T follicular helper cell (primary cell): Measurements from ENCODE around the gene LRRC14B.
"Not testable (repeated sequence)": the region's sequence is repeated elsewhere in the genome, so short reads cannot be mapped to it uniquely, and the experiment has no call there.

Experiments
- DNase-seq: peaks from one replicate; pipeline ENCODE4 v3.0.0-alpha.2; 2020; ENCODE audit warnings: low read depth

The LRRC14B gene

DNA sequence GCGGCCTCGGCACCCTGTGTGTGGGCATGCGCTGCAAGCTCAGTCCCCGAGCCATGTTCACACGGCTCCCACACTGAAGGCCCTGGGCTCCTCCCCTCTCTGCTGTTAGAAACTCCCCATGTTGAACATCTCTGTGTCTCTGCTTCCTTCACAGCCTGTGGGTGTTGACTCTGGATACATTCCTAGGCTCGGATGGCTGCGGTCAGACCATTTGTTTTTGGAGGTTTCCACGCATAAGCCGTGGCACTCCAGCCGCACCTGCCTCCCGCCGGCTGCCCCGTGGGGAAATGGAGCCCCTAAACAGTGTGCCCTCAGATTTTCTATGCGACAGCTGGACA is 31.2 kb upstream of the LRRC14B start:
- DNase-seq = no peak

DNA sequence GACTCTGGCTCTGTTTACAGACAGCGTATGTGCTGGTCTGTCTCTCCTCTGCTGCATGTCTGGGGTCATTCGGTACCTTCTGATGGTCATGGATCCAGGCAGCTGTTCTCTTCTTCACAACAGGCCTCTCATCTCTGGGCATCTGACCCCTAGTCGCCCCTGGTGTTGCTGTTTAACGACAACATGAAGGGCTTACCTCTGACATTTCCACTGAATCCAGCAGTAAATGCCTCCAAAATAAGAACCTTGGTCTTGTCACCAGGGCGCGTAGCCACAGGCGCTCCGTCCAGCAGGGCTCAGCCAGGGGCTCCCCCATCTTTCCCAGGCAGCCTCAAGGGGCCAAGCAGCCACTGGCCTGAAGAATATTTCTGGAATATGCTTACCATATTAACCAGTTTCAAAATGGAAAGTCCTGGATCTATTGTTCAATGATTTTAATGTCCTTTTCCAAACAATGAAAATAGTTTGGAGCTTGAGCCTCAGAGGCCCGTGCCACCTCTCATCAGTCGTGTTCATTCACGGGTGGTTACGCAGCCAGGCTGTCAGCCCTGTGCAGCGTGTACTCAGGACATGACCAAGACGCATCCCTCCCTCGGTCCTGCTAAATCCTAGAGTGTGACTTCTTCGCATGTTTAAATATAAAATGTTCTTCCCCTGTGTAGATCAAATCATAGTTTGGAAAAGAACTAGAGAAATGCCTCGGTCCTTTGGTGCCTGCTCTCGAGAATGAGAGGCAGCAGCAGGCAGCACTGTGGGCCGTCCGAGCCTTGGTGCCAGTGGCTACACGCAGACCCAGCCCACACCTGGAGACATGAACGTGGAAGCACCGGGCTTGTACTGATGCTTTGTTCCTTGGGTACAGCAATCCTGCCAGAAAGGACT is 30.1 kb upstream of the LRRC14B start:
- DNase-seq = no peak

DNA sequence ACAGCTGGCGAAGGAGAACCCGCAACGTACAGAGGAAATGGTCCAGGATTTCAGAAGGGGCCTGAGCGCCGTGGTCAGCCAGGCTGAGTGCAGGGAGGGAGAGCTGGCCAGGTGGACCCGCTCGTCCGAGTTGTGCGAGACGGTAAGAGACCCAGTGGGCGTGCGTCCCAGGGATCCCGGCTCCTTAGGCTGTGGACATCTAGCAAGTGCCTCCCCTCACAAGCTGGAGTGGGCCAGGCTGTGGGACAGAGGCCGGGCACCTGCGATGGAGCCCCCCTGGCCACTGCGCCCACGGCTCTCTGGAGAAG is 29.5 kb upstream of the LRRC14B start:
- DNase-seq = no peak

DNA sequence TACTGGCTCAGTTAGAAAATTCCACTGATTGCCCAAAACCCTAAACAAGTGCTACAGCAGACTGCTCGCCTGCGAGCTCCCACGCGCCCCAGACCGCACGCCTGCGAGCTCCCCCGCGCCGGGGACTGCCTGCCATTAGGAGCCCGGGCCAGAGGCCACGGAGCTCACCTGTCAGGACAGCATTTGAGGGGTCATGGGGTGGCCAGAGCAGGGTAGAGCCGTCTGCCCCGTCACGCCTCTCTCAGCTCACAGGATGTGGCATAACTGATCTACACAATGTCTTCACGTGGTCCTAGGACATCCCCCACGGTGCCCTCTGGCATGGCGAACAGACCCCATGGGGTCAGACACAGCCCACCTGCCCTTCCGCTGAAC is 29.1 kb upstream of the LRRC14B start:
- no peak for DNase-seq

DNA sequence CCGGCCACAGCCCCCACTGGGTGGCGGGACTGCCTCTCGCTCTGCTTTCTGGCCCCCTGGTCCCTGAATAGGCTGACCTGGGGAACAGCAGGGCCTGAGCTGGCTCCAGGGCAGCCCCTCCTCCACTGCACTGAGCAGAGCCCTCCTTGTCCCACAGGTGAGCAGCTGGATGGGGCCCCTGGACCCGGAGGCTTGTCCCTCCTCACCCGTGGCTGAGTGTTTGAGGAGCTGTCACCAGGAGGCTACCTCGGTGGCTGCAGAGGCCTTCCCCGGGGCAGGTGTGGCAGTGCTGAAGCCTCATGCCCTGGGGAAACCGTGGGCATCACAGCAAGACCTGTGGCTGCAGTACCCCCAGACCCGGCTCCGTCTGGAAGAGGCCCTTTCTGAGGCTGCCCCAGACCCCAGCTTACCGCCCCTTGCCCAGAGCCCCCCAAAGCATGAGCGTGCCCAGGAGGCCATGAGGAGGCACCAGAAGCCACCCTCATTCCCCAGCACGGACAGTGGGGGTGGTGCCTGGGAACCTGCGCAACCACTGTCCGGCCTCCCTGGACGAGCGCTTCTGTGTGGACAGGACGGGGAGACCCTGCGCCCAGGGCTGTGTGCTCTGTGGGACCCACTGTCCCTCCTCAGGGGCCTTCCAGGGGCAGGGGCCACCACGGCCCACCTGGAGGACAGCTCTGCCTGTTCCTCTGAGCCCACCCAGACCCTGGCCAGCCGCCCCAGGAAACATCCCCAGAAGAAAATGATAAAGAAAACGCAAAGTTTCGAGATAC is 28.5 kb upstream of the LRRC14B start:
- no peak for DNase-seq

DNA sequence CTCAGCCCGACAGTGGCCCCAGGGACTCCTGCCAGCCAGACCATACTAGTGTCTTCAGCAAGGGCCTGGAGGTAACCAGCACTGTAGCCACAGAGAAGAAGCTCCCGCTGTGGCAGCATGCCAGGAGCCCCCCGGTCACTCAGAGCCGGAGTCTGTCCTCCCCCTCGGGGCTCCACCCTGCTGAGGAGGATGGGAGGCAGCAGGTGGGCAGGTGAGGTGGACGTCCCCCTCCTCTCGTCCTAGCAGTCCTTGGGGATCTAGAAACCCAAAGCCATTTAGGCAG is 28.0 kb upstream of the LRRC14B start:
- DNase-seq = no peak

DNA sequence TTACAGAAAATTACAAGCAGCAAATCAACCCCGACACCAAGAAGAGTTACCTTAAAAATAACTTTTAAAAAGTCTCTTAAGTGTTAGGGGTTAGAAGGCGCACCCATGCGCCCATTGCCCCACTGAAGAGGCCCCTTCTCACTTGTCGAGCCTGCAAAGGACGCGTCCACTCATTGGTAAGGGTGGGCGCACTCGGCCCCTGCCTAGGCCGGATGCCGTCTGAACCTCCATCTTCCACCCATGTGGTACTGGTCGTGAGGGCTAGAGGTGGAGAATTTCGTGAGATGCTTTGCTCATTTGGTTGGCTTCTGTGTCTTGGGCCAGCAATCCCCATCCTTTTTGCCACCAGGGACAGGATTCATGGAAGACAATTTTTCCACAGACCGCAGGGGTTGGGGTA is 27.5 kb upstream of the LRRC14B start:
- no peak for DNase-seq

DNA sequence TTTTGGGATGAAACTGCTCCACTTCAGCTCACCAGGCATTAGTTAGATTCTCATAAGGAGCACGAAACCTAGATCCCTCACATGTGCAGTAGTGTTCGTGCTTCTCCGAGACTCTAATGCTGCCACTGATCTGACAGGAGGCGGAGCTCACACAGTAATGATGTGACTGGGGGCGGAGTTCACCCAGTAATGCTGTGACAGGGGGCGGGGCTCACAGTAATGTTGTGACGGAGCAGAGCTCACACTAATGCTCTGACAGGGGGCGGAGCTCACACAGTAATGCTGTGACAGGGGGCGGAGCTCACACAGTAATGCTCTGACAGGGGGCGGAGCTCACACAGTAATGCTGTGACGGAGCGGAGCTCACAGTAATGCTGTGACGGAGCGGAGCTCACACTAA is 27.1 kb upstream of the LRRC14B start:
- no peak for DNase-seq

DNA sequence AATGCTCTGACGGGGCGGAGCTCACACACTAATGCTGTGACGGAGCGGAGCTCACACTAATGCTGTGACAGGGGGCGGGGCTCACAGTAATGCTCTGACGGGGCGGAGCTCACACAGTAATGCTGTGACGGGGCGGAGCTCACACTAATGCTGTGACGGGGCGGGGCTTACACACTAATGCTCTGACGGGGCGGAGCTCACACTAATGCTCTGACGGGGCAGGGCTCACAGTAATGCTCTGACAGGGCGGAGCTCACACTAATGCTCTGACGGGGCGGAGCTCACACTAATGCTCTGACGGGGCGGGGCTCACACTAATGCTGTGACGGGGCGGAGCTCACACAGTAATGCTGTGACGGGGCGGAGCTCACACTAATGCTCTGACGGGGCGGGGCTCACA is 26.5 kb upstream of the LRRC14B start:
- DNase-seq = not testable (repeated sequence)

DNA sequence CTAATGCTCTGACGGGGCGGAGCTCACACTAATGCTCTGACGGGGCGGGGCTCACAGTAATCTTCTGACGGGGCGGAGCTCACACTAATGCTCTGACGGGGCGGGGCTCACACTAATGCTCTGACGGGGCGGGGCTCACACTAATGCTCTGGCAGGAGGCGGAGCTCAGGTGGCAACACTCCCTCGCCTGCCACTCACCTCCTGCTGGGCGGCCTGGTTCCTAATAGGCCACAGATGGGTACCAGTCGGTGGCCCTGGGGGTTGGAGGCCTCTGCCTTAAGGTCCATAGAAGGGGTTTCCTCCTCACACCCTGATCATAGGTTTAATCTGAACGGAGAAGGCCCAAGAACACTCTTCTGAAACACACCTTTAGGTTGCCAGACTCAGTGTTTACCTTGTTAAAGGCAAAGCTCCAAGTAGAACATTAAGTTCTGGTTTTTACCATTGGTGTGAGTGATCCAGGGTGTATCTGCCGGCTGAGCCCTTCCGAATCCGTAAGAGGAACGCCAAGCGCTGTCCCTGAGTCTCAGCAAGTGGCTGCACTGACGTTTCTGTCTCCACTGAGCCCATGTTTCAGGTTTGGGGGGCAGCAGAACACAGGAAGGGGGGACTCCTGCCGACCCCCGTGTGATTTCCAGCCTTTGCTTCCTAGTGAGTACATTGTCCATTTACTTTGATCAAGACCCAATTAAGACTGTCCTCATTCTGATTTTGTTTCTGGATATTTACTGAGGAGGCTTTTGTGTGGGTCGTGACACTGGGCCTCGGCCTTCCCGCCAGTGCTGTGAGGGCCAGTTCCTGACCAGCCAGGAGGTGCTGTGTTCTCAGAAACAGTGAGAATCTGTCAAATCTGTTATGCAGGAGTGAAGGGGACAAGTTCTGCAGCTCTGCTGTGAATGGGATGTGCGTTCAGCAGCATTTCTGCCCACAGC is 24.6 kb upstream of the LRRC14B start:
- DNase-seq = no peak

DNA sequence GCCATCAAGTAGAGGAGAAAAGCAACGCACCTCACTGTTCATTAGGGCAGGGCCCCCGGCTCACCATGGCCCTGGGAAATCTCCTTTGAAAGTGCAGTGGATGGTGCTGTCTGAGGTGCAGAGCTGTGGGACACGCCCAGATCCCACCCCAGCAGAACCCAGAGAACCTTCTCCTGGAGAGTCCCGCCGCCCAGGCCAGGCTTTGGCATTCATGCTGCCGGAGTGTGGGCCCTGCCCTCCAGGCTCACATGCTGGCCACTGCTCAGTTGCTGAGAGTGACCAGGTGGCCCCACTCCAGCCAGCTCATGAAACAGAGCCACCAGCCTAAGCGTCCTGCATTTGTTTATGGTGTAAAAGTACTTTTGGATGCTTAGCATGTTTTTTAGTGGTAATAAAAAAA is 23.8 kb upstream of the LRRC14B start:
- no peak for DNase-seq

DNA sequence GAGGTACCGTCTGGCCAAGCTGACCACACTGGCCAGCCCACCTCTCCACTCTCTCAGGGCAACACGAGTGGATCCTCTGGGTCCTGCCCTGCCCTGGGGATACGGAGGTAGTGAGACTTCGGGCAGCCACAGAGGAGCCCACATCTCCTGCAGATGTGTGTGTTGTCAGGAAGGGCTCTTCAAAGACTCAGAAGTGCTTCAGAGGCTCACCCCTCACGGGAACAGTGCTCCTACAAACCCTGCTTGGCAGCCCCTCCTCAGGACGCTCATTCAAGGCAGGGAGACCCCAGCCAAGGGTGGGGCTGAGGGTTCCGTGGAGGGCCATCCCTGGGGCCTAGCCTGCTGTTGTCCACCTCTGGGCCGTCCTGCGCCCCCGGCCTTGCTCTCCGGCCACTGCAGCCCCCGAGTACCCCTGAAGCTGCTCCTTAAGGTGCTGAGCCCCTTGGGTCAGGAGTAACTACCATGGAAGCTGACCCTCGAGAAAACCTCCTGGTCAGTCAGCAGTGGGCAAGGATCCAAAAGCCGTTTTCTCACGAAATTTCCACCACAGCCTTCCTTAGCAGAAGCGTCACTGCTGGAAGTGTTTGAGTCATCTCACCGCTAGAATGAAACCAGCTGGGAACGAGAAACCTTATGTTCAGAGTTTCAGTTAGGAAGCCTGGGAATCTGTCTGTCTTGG is 23.2 kb upstream of the LRRC14B start:
- DNase-seq = no peak

DNA sequence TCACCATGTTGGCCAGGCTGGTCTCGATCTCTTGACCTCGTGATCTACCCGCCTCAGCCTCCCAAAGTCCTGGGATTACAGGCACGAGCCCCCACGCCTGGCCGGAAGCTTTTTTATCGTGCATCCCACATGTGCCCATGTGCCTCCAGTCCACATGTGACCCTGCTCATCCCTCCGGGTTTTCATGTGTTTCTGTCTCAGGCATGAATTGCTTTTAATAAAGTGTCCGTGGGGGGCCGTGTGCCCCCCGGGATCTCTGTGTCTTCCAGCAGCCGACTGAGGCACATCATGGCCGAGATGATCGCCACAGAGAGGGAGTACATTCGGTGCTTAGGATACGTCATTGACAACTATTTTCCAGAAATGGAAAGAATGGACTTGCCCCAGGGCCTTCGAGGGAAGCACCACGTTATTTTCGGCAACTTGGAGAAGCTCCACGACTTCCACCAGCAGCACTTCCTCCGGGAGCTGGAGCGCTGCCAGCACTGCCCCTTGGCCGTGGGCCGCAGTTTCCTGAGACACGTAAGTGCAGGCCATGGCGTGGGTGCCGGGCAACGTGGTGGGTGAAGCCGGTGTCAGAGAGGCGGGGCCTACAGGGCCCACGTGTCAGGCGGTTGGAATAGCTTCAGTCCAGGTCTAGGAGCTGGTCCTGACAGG is 22.1 kb upstream of the LRRC14B start:
- DNase-seq = no peak

DNA sequence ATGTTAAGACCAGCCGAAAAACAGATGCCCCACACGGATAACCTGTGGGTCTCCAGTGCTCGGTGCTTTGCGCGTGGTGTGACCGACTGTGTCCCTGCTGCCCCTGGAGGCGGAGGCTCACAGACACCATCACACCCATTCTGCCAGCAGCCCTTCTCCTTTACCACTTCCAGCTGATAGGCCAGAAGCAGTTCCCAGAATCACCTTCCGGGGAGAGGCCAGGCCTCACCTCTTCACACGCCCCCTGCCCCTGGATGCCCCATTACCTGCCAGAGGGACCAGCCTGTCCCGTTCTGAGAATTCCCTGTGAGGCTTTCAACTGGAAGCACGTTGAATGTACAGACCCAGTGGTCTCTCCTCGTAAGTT is 21.6 kb upstream of the LRRC14B start:
- no peak for DNase-seq

DNA sequence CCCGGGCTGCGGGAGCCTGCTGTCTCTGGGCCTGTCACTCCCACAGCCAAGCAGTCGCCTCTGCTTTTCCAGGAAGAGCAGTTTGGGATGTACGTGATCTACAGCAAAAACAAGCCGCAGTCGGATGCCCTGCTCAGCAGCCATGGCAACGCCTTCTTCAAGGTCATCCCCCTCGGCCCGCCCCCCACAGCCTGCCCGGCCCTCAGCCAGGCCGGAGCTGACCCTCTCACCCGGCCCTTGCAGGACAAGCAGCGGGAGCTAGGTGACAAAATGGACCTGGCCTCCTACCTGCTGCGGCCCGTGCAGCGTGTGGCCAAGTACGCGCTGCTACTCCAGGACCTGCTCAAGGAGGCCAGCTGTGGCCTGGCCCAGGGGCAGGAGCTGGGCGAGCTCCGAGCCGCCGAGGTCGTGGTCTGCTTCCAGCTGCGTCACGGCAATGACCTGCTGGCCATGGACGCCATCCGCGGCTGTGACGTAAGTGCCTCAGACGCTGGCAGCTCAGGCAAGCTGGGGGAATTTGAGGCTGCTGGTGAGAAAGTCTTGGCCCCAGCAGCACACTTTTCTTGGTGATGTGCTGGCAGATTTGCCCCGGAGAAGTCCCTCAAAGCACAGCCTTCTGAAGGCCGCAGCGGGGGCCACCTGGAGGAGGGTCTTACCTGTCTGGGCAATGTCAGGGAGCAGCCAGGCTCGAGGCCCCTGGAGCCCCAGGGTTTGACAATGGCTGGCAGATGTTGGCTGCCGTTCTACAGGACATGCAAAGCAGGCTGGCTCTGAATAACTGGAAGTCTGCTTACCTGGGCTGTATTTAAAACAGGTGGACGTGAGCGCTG is 20.1 kb upstream of the LRRC14B start:
- DNase-seq = no peak

DNA sequence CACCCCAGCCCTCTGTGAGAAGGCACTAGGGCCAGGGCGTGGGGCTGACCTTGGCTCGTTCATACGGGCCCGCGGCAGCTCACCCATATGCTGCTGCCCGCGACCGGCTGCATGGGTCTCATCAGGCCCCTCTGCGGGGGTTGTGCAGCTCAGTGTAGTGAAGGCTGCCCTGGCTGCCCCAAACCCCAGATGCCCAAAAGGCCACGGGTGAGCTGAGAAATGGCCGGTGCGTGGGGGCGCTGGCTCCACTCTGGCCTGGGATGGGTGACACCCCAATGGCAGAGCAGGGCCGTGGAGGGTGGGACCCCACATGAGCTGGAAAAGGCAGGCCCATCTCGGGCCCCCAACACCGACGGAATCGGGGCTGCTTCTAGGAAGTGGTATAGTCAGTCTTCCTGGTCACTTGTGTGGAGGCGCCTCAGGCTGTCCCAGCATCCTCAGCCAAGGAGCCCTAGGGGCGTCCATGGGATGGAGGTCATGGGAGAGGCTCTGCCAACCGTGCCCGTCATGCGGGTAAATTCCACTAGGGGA is 19.4 kb upstream of the LRRC14B start:
- no peak for DNase-seq

DNA sequence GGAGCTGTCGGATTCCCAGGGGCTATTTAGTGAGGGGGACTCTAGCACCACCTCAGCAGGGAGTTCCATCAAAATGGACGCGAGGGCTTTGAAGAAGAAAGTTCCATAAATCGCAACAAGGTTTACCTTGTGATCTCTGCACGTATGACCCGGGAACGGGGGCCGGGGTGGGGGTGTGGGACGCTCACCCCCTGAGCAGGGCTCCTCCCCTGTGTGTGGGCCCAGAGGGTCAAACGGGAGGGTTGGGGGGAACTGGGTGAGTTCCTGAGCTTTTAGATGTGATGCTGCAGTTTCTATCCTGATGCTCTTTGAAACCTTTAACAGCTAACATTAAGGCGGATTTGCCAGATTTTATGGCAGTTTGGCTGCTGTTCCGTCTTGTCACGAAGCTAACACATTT is 18.9 kb upstream of the LRRC14B start:
- no peak for DNase-seq

DNA sequence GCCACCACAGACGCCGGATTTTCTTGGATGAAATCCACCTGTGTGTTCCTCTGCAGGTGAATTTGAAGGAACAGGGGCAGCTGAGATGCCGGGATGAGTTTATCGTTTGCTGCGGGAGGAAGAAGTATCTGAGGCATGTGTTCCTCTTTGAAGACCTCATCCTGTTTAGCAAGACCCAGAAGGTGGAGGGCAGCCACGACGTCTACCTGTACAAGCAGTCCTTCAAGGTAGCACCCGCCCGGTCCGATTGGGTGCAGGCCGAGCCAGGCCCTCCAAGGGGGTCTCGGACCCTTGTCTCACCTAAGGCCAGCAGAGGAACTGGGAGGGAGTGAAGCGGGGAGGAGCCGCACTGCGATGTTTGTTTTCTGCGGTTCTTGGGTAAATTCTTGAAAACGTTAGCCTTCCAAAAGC is 18.4 kb upstream of the LRRC14B start:
- no peak for DNase-seq

DNA sequence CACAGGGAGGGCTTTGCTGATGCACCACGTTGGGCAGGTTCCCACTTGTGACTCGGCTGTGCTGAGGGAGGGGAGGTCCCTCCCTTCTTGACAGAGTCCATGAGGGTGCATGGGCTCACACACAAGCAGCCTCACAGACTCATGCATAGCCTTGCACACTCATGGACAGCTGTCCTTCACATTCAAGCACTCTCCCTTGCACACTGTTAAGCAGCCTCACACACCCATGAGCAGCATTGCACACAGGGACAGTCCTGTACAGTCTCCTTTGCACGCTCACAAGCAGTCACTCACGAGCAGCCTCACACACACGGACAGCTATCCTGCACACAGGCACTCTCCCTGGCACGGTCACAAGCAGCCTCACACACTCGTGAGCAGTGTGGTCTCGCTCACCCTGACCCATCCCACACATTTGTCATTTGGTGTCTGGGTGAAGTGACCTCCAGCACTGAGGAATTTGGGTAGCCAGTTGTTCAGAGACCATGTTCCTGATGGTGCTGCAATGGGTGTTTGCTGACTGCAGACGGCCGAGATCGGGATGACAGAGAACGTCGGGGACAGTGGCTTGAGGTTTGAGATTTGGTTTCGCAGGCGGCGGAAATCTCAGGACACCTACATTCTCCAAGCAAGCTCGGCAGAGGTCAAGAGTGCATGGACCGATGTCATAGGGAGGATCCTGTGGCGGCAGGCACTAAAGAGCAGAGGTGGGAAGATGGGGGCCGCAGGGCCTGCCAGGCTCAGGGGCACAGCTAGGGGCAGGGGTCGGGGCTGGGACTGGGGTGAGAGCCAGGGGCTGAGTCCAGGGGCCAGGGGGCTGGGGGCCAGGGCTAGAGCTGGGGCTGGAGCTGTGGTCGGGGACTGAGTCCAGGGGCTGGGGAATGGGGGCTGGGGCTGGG is 17.7 kb upstream of the LRRC14B start:
- DNase-seq = no peak

DNA sequence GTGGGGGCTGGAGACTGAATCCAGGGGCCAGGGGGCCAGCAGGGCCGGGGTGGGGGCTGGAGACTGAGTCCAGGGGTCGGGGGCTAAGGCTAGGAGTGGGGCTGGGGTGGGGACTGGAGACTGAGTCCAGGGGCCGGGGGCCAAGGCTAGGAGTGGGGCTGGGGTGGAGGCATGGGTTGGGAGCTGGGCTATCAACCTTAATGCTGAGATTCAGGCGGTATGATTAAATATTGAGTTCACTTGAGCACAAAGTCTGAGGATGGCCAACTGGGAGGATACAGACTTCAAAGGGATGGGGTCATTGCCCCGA is 17.0 kb upstream of the LRRC14B start:
- no peak for DNase-seq
